ENCODE data around the gene HOXB2. TPM values are rescaled to one million over a fixed set of nuclear protein-coding genes. Genes with fewer than 3 reads are reported as not detected.

Gene HOXB2
- total and polyA plus RNA-seq, 9 of the 15 experiments (the other 6 are each of a cell fraction or from before 2014, with no cell fraction given) = 2.1 to 97.7 (median 21.2) TPM

DNA sequence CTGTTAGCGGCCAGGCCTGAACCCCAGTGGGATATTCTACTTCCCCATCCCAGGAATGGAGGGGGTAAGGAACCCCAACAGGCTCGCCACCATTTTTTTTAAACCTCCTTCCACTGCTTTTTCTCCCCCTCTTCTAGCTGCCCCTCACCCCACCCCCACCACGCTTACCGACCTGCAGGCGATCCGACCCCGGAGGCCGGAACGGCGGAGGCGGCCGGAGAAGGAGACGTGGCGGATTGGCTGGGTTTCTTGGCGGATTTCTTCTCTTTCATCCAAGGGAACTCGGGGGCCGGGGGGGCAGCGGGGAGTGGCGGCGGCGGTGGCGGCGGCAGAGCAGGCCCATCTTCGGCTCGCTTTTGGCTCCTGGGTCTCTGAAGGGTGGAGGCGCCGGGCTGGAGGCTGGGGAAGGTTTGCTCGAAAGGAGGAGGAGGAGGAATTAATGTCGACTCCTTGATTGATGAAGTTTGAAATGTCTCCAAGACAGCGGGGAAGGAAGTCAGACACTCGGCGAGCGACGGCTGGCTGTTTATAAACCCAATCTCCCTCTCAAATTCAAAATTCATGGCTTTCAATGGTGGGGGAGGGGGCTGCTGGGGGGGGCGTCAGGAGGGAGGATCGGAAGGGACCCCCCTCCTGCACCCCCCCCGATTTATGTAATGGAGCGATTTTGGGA, 424 bp downstream of the HOXB2 start (continued):
- TF ChIP-seq CBX8 (IDR thresholded peaks at IDR 0.05; ENCODE audit: borderline replicate concordance, extremely low read depth, low read depth, low read length, poor library complexity, severe bottlenecking) = no peak
- TF ChIP-seq ZNF398 (CRISPR knock-in tag; IDR thresholded peaks at IDR 0.05) = no peak
- TF ChIP-seq TCF3 (CRISPR knock-in tag; IDR thresholded peaks at IDR 0.05) = no peak
- no peak for TF ChIP-seq RAD21 (CRISPR knock-in tag; conservative IDR thresholded peaks at IDR 0.05 in 1 of 2, IDR thresholded peaks at IDR 0.05 in 1 of 2)
- TF ChIP-seq ELF4 (CRISPR knock-in tag; IDR thresholded peaks at IDR 0.05) = no peak
- no peak for TF ChIP-seq HDAC3 (IDR thresholded peaks at IDR 0.05; ENCODE audit: borderline replicate concordance, partially characterized antibody)
- TF ChIP-seq C11orf30 (IDR thresholded peaks at IDR 0.05; ENCODE audit: low read depth) = no peak
- no peak for TF ChIP-seq ESRRB (CRISPR knock-in tag; IDR thresholded peaks at IDR 0.05; ENCODE audit: borderline replicate concordance)
- no peak for TF ChIP-seq ZNF584 (CRISPR knock-in tag; IDR thresholded peaks at IDR 0.05; ENCODE audit: low read depth)
- no peak for TF ChIP-seq ZNF347 (CRISPR knock-in tag; IDR thresholded peaks at IDR 0.05; ENCODE audit: low read depth)
- TF ChIP-seq SOX6 (IDR thresholded peaks at IDR 0.05) = no peak
- no peak for TF ChIP-seq DACH1 (IDR thresholded peaks at IDR 0.05; ENCODE audit: partially characterized antibody)
- TF ChIP-seq SIN3A (IDR thresholded peaks at IDR 0.05; ENCODE audit: borderline replicate concordance in 2 of 2, control insufficient read depth in 1 of 2, low read depth in 2 of 2, low read length in 2 of 2) = peak in 1 of 2 experiments; percentile 31; a peak in 1 of 4 replicates
- TF ChIP-seq ZNF76 (CRISPR knock-in tag; IDR thresholded peaks at IDR 0.05; ENCODE audit: borderline replicate concordance) = no peak
- TF ChIP-seq ZNF444 (CRISPR knock-in tag; IDR thresholded peaks at IDR 0.05) = no peak
- TF ChIP-seq ZC3H4 (CRISPR knock-in tag; IDR thresholded peaks at IDR 0.05; ENCODE audit: borderline replicate concordance) = no peak
- TF ChIP-seq EHMT2 (IDR thresholded peaks at IDR 0.05) = no peak
- peak; percentile 8; the same call in 1 of the 2 replicates for TF ChIP-seq TEAD4 (IDR thresholded peaks at IDR 0.05; ENCODE audit: low read length)
- no peak for TF ChIP-seq TEAD4 (CRISPR knock-in tag; IDR thresholded peaks at IDR 0.05; ENCODE audit: borderline replicate concordance)
- TF ChIP-seq SREBF2 (CRISPR knock-in tag; IDR thresholded peaks at IDR 0.05) = no peak
- no peak for TF ChIP-seq SP2 (IDR thresholded peaks at IDR 0.05; ENCODE audit: extremely low read depth, low read depth, low read length, poor library complexity, severe bottlenecking)
- no peak for TF ChIP-seq MYC (IDR thresholded peaks at IDR 0.05; ENCODE audit: low read depth, low read length)
- no peak for TF ChIP-seq MYC (CRISPR knock-in tag; IDR thresholded peaks at IDR 0.05; ENCODE audit: borderline replicate concordance, low read depth)
- no peak for TF ChIP-seq HINFP (tag; conservative IDR thresholded peaks at IDR 0.05; ENCODE audit: low read depth)
